Right atrium auricular region (tissue), 2 donors: ENCODE data around the gene KHNYN. TPM values are rescaled to one million over a fixed set of nuclear protein-coding genes. Genes with fewer than 3 reads are reported as not detected.

Source experiments
- DNase-seq: peaks from one replicate; pipeline ENCODE4 v3.0.0-alpha.2; 2019; ENCODE audit warnings: low spot score
- H3K27ac ChIP-seq, 2 donors: fragments of 200-600 bp; sonication (generic); 1 replicate in 1 of 2; 2 replicates in 1 of 2; pipeline ENCODE4 v1.5.1; 2016 to 2019
- H3K27me3 ChIP-seq, 2 donors: fragments of 200-600 bp; sonication (generic); one replicate each; pipeline versions ENCODE4 v1.5.1 to v1.6.0; 2017 to 2019
- H3K36me3 ChIP-seq: fragments of 200-600 bp; sonication (generic); one replicate; pipeline ENCODE4 v1.5.1; 2016
- H3K4me1 ChIP-seq, 2 donors: fragments of 200-600 bp; sonication (generic); one replicate each; pipeline versions ENCODE4 v1.5.1 to v1.6.0; 2017 to 2019
- H3K4me3 ChIP-seq, 2 donors: fragments of 200-600 bp; sonication (generic); 1 replicate in 1 of 2; 2 replicates in 1 of 2; pipeline ENCODE4 v1.5.1; 2017 to 2019; ENCODE audit warnings: mild to moderate bottlenecking in 1 of 2, moderate library complexity in 1 of 2
- H3K9me3 ChIP-seq, 2 donors: fragments of 200-600 bp; sonication (generic); one replicate each; pipeline ENCODE4 v1.5.1; 2019
- total RNA-seq, 2 donors: library from RNA; depleted of rRNA; stranded (reverse); fragments of >200 nt; gene quantifications; one replicate each; pipeline ENCODE4 v1.1.0, GENCODE V29; 2016
- TF ChIP-seq, protein P1 (sequence below), 2 donors: fragments of 200-600 bp; sonication (generic); IDR thresholded peaks; one replicate each; pipeline ENCODE4 v1.5.1; 2019; ENCODE audit warnings: antibody characterized with exemption in 2 of 2

KHNYN gene
- total RNA-seq, 2 donors from 2014 or later: 16.3 to 23.0 TPM

DNA sequence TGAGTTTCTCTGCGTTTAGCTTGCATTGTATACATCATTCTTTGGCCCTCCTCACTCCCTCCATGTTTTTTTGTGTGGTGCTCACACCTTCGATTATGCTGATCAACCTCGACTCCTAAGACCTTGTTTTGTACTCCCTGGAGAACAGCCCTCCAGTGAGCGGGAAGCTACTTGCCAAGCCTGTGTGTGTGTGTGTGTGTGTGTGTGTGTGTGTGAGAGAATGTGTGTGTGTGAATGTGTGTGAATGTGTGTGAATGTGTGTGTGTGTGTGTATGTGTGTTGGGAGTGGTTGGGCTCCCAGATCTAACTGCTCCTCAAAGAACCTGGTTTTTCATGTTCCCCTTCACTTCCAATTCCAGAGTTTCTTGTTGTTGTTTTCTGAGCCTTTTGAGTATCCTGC, 24.9 kb upstream of the KHNYN start:
- peaks cover 0 to 49% of the 10 kb centered on the region in 2 donors for H3K4me1 ChIP-seq
- no peak for DNase-seq
- H3K27ac ChIP-seq: no peak overlapping the region
- TF ChIP-seq, protein P1, sequence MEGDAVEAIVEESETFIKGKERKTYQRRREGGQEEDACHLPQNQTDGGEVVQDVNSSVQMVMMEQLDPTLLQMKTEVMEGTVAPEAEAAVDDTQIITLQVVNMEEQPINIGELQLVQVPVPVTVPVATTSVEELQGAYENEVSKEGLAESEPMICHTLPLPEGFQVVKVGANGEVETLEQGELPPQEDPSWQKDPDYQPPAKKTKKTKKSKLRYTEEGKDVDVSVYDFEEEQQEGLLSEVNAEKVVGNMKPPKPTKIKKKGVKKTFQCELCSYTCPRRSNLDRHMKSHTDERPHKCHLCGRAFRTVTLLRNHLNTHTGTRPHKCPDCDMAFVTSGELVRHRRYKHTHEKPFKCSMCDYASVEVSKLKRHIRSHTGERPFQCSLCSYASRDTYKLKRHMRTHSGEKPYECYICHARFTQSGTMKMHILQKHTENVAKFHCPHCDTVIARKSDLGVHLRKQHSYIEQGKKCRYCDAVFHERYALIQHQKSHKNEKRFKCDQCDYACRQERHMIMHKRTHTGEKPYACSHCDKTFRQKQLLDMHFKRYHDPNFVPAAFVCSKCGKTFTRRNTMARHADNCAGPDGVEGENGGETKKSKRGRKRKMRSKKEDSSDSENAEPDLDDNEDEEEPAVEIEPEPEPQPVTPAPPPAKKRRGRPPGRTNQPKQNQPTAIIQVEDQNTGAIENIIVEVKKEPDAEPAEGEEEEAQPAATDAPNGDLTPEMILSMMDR (IDR thresholded peaks at IDR 0.05): no peak
- no peak overlapping the region for H3K4me3 ChIP-seq
- peaks cover 17% of the 10 kb centered on the region for H3K36me3 ChIP-seq
- H3K27me3 ChIP-seq: no peaks in the 10 kb centered on the region
- no peaks in the 10 kb centered on the region for H3K9me3 ChIP-seq

DNA sequence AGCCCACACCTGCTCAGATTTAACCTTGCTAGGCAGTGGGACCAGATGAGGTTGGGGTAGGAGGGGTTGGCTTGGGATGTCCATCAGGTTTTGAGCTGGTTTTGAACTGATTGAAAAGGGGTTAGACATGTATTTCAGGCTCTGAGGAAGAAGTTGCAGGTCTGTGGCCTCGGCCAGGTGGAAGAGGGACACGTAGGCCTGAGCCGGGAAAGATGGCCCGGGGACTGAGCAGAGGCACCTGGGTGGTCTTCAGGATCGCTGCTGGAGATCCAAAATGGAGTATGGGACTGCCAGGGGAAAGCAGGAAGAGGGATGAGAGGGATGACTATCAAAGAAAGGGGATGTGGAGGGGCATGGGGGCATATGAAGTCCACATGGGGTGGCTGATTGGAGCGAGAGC, 23.3 kb upstream of the KHNYN start:
- H3K4me3 ChIP-seq: no peak overlapping the region
- H3K9me3 ChIP-seq: no peaks in the 10 kb centered on the region
- TF ChIP-seq, protein P1 (IDR thresholded peaks at IDR 0.05): no peak
- H3K4me1 ChIP-seq: peaks cover 0 to 33% of the 10 kb centered on the region in 2 donors
- H3K36me3 ChIP-seq: peaks cover 17% of the 10 kb centered on the region
- no peak for DNase-seq
- H3K27ac ChIP-seq: no peak overlapping the region
- H3K27me3 ChIP-seq: no peaks in the 10 kb centered on the region

DNA sequence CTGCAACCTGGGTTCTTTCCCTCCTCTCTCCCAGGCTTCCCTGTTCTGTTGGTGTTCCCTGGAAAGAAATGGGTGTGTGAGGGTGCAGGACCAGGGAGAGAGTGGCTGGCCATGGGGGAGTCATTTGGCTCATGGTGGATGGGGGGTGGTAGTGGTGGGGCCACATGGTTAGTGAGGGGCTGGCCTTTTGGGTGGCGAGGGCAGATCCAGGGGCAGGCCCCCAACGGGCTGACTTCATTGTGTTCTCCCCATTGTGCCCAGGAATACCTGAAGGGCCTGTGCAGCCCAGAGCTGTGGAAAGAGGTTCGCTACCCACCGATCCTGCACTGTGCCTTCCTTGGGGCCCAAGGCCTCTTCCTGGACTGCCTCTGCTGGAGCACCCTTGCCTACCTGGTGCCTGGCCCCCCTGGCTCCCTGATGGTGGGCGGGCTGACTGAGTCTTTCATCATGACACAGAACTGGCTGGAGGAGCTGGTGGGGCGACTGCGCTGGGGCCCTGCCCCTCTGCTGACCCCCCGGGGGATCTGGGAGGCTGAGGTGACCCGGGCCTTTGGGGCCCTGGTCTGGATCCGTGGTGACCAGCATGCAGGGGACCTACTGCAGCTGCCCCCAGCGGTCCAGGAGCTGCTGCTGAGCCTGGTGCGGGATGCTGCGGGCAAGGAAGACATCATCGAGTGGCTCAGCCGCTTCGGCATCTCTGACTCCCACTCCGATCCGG, 22.0 kb upstream of the KHNYN start:
- TF ChIP-seq, protein P1 (IDR thresholded peaks at IDR 0.05): no peak
- no peaks in the 10 kb centered on the region for H3K9me3 ChIP-seq
- H3K27ac ChIP-seq: no peak overlapping the region
- peaks cover 17% of the 10 kb centered on the region for H3K36me3 ChIP-seq
- H3K4me1 ChIP-seq: peaks cover 0 to 19% of the 10 kb centered on the region in 2 donors
- no peak overlapping the region for H3K4me3 ChIP-seq
- no peak for DNase-seq
- no peaks in the 10 kb centered on the region for H3K27me3 ChIP-seq

DNA sequence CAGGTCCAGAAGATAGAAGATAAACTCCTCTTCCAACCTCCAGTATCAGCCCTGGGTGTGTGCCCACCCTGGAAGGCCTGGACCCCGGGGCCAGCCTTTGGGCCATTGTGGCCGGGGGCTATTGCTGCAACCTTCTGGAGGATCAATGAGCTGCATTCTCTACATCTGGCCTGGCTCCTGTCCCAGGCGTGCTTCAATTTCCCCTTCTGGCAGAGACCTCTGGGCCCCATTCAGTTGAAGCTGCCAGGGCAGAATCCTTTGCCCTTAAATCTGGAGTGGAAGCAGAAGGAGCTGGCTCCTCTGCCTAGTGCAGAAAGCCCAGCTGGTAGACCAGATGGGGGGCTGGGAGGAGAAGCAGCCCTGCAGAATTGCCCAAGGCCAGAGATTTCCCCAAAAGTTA, 21.0 kb upstream of the KHNYN start:
- H3K36me3 ChIP-seq: peaks cover 23% of the 10 kb centered on the region
- DNase-seq: no peak
- TF ChIP-seq, protein P1 (IDR thresholded peaks at IDR 0.05): no peak

DNA sequence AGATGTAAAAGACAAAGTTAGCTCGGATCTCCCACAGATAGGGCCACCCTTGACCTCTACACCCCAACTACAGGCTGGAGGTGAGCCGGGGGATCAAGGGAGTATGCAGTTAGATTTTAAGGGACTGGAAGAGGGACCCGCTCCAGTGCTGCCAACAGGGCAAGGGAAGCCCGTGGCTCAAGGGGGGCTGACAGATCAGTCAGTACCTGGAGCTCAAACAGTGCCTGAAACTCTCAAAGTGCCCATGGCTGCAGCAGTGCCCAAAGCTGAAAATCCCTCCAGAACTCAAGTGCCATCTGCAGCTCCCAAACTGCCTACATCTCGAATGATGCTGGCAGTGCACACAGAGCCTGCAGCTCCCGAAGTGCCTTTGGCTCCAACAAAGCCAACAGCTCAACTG, 20.6 kb upstream of the KHNYN start:
- Histone ChIP-seq H3K36me3 (peaks cover 23% of the 10 kb centered on the region), H3K9me3 (no peaks in the 10 kb centered on the region), H3K27ac (no peak overlapping the region), H3K27me3 (no peaks in the 10 kb centered on the region), H3K4me1 (peaks cover 0 to 5% of the 10 kb centered on the region in 2 donors), H3K4me3 (no peak overlapping the region)
- TF ChIP-seq, protein P1 (IDR thresholded peaks at IDR 0.05): no peak
- no peak for DNase-seq

More for the DNA sequence above, 21.0 kb upstream of the KHNYN start:
- Histone ChIP-seq H3K9me3 (no peaks in the 10 kb centered on the region), H3K27ac (no peak overlapping the region), H3K4me1 (peaks cover 0 to 9% of the 10 kb centered on the region in 2 donors), H3K4me3 (no peak overlapping the region), H3K27me3 (no peaks in the 10 kb centered on the region)

DNA sequence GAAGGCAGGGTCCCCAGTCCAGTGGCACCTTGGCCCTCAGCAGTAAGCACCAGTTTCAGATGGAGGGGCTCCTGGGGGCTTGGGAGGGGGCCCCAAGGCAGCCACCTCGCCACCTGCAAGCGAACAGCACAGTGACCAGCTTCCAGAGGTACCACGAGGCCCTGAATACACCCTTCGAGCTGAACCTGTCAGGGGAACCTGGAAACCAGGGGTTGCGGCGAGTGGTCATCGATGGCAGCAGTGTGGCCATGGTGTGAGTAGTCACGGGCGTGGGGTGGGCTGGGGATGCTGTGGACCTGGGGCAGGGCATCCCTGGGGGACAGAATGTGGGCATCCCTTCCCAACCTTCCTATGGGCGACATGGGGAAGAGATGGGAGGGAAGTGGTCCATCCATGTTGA, 19.8 kb upstream of the KHNYN start:
- H3K27me3 ChIP-seq: no peaks in the 10 kb centered on the region
- H3K4me1 ChIP-seq: no peaks in the 10 kb centered on the region
- no peak overlapping the region for H3K27ac ChIP-seq
- no peak for DNase-seq
- no peak overlapping the region for H3K4me3 ChIP-seq
- H3K36me3 ChIP-seq: peaks cover 23% of the 10 kb centered on the region
- TF ChIP-seq, protein P1 (IDR thresholded peaks at IDR 0.05): no peak
- no peaks in the 10 kb centered on the region for H3K9me3 ChIP-seq
